HepG2 (cell line): ENCODE data around the gene ZC3H18. TPM values are rescaled to one million over a fixed set of nuclear protein-coding genes. Genes with fewer than 3 reads are reported as not detected.

Source experiments
- AKAP8 ChIP-seq: sonication (generic); formaldehyde crosslinking; IDR thresholded peaks from 2 replicates; pipeline ENCODE4 v1.5.1; 2020; ENCODE audit warnings: mild to moderate bottlenecking, missing genetic modification reagents
- ELF3 ChIP-seq: IDR thresholded peaks from 2 replicates; pipeline ENCODE4 v1.6.1; 2016; ENCODE audit warnings: missing genetic modification reagents, missing compliant biosample characterization
- EZH2 ChIP-seq: conservative IDR thresholded peaks from 2 replicates; pipeline ENCODE4 v1.6.1; 2012; ENCODE audit warnings: mild to moderate bottlenecking, low read depth, low read length, moderate library complexity
- FOXO1 ChIP-seq: sonication (generic); formaldehyde crosslinking; IDR thresholded peaks from 2 replicates; pipeline ENCODE4 v1.4.0; 2020; ENCODE audit warnings: missing genetic modification reagents
- HNF1A ChIP-seq, 2 experiments: sonication (generic) in 1 of 2; formaldehyde crosslinking in 1 of 2; IDR thresholded peaks; 2 replicates each; pipeline versions ENCODE4 v1.4.0 to v1.6.1; 2016 to 2020; ENCODE audit warnings: borderline replicate concordance in 1 of 2, low read depth in 1 of 2, mild to moderate bottlenecking in 1 of 2, missing genetic modification reagents in 1 of 2
- KLF15 ChIP-seq: sonication (generic); formaldehyde crosslinking; IDR thresholded peaks from 2 replicates; pipeline ENCODE4 v1.8.1; 2023; ENCODE audit warnings: borderline replicate concordance, mild to moderate bottlenecking, inconsistent platforms, missing genetic modification reagents, mixed read lengths
- PRDM4 ChIP-seq: sonication (generic); formaldehyde crosslinking; IDR thresholded peaks from 2 replicates; pipeline ENCODE4 v1.9.0; 2021; ENCODE audit warnings: missing genetic modification reagents, borderline replicate concordance
- REST ChIP-seq, 2 experiments: IDR thresholded peaks; 2 replicates each; pipeline ENCODE4 v1.6.1; 2011 to 2012; ENCODE audit warnings: low read length in 2 of 2, borderline replicate concordance in 1 of 2, low read depth in 1 of 2, mild to moderate bottlenecking in 1 of 2, moderate library complexity in 1 of 2
- TMF1 ChIP-seq: sonication (generic); formaldehyde crosslinking; IDR thresholded peaks from 2 replicates; pipeline ENCODE4 v1.8.1; 2022; ENCODE audit warnings: low read depth, missing genetic modification reagents
- TRAFD1 ChIP-seq: sonication (generic); formaldehyde crosslinking; IDR thresholded peaks from 2 replicates; pipeline ENCODE4 v1.5.1; 2020; ENCODE audit warnings: missing genetic modification reagents, mild to moderate bottlenecking, borderline replicate concordance
- ZFP41 ChIP-seq: sonication (generic); formaldehyde crosslinking; IDR thresholded peaks from 2 replicates; pipeline ENCODE4 v1.4.0; 2020; ENCODE audit warnings: mild to moderate bottlenecking, missing genetic modification reagents, borderline replicate concordance
- ZNF3 ChIP-seq: IDR thresholded peaks from 2 replicates; pipeline ENCODE4 v1.7.0; 2017; ENCODE audit warnings: inconsistent platforms
- ZNF329 ChIP-seq: sonication (generic); formaldehyde crosslinking; IDR thresholded peaks from 2 replicates; pipeline ENCODE4 v1.9.0; 2021; ENCODE audit warnings: low read depth, mild to moderate bottlenecking, missing genetic modification reagents
- ZNF430 ChIP-seq: sonication (generic); formaldehyde crosslinking; IDR thresholded peaks from 2 replicates; pipeline ENCODE4 v1.9.0; 2021; ENCODE audit warnings: mild to moderate bottlenecking, missing genetic modification reagents
- ZNF557 ChIP-seq: sonication (generic); formaldehyde crosslinking; IDR thresholded peaks from 2 replicates; pipeline ENCODE4 v1.4.0; 2020; ENCODE audit warnings: missing genetic modification reagents
- polyA plus RNA-seq, 8 experiments: library from polyadenylated mRNA; depleted of rRNA in 3 of 8; stranded (reverse) in 7 of 8; unstranded in 1 of 8; fragments of >200 nt; fragmentation: Illumina TruSeq in 4 of 8; extraction: Trizol in 4 of 8; gene quantifications; 2 replicates each; pipeline versions ENCODE4 v1.2.1 to v1.2.3, GENCODE V29; 2011 to 2016; ENCODE audit warnings: low read depth in 4 of 8, missing spikeins in 1 of 8, mixed read lengths in 1 of 8; ENCODE audit not compliant: insufficient read depth in 1 of 8
- total RNA-seq, 5 experiments: library from RNA; depleted of rRNA; stranded (reverse); fragments of >200 nt; fragmentation: Illumina TruSeq; extraction: Trizol; gene quantifications; 2 replicates each; pipeline ENCODE4 v1.2.3, GENCODE V29; 2016; ENCODE audit warnings: low read depth in 1 of 5

ZC3H18 gene
- total and polyA plus RNA-seq, 2 of the 13 experiments (the other 11 are each of a cell fraction or from before 2014, with no cell fraction given) = 11.2 to 27.4 TPM

GRCh38 chr16:88558457-88559442 lies 11.5 kb upstream of the ZC3H18 start (continued):
- no peak for TF ChIP-seq TRAFD1 (CRISPR knock-in tag)
- TF ChIP-seq FOXO1 (CRISPR knock-in tag) = no peak
- TF ChIP-seq ZNF557 (CRISPR knock-in tag) = no peak
- no peak for TF ChIP-seq ZFP41 (CRISPR knock-in tag)
- TF ChIP-seq ZNF430 (CRISPR knock-in tag) = no peak; the same call in 1 of the 2 replicates
- no peak for TF ChIP-seq TMF1 (CRISPR knock-in tag)
- peak; percentile 79; the same call in 1 of the 2 replicates for TF ChIP-seq EZH2
- no peak for TF ChIP-seq HNF1A (IDR thresholded peaks at IDR 0.05; ENCODE audit: low read depth)
- TF ChIP-seq HNF1A (CRISPR knock-in tag; IDR thresholded peaks at IDR 0.05; ENCODE audit: borderline replicate concordance) = no peak
- no peak for TF ChIP-seq KLF15 (CRISPR knock-in tag)
- 0 out of 2 replicates have a peak, but pooled peaks have one; percentile 72 for TF ChIP-seq AKAP8
- TF ChIP-seq ZNF329 (CRISPR knock-in tag) = no peak
- 0 out of 2 replicates have a peak, but pooled peaks have one; percentile 21 for TF ChIP-seq ELF3 (CRISPR knock-in tag)
- TF ChIP-seq PRDM4 = no peak
- TF ChIP-seq REST (IDR thresholded peaks at IDR 0.05; ENCODE audit: borderline replicate concordance in 1 of 2, low read depth in 1 of 2, low read length in 2 of 2) = peak in 1 of 2 experiments; percentile 73; a peak in 3 of 4 replicates
- TF ChIP-seq ZNF3 (CRISPR knock-in tag) = no peak
